Sigmoid colon (tissue), 7 donors: ENCODE data around the gene ARHGEF35. TPM values are rescaled to one million over a fixed set of nuclear protein-coding genes. Genes with fewer than 3 reads are reported as not detected.
A peak's percentile ranks its signal among the peaks of the same experiment; 100 is the strongest.
"Not testable (repeated sequence)": the region's sequence is repeated elsewhere in the genome, so short reads cannot be mapped to it uniquely, and the experiment has no call there.

Source experiments
- DNase-seq: peaks from one replicate; pipeline ENCODE4 v3.0.0-alpha.2; 2019
- H3K27ac ChIP-seq, 4 donors: fragments of 200-600 bp; sonication (generic); one replicate each; pipeline ENCODE4 v1.5.1; 2016 to 2019; ENCODE audit warnings: mild to moderate bottlenecking in 1 of 4
- H3K27me3 ChIP-seq, 3 donors: fragments of 200-600 bp; sonication (generic); one replicate each; pipeline ENCODE4 v1.5.1; 2019; ENCODE audit warnings: mild to moderate bottlenecking in 1 of 3
- H3K36me3 ChIP-seq, 4 donors: fragments of 200-600 bp; sonication (generic); one replicate each; pipeline ENCODE4 v1.5.1; 2016 to 2019
- H3K4me1 ChIP-seq, 4 donors: fragments of 200-600 bp; sonication (generic); one replicate each; pipeline ENCODE4 v1.5.1; 2017 to 2019
- H3K4me3 ChIP-seq, 4 donors: fragments of 200-600 bp; sonication (generic); one replicate each; pipeline ENCODE4 v1.5.1; 2017 to 2019; ENCODE audit warnings: mild to moderate bottlenecking in 2 of 4, moderate library complexity in 1 of 4
- H3K9me3 ChIP-seq, 4 donors: fragments of 200-600 bp in 3 of 4; sonication (generic) in 3 of 4; one replicate each; pipeline versions ENCODE4 v1.5.1 to v1.6.1; 2013 to 2019
- EP300 ChIP-seq, 4 donors: sonication (generic); formaldehyde crosslinking; IDR thresholded peaks; one replicate each; pipeline ENCODE4 v1.6.1; 2017; ENCODE audit warnings: antibody characterized with exemption in 4 of 4
- POLR2A ChIP-seq, 2 donors: fragments of 450-650 bp; IDR thresholded peaks; one replicate each; pipeline ENCODE4 v1.6.1; 2016; ENCODE audit warnings: antibody characterized with exemption in 2 of 2, mild to moderate bottlenecking in 2 of 2, moderate library complexity in 2 of 2
- POLR2AphosphoS5 ChIP-seq, 4 donors: sonication (generic); formaldehyde crosslinking; IDR thresholded peaks; one replicate each; pipeline ENCODE4 v1.6.1; 2017; ENCODE audit warnings: antibody characterized with exemption in 4 of 4
- WGBS, 2 donors: extraction: QIAGEN DNeasy Blood & Tissue Kit; methylation state at CpG; one replicate each; pipeline ENCODE4 v1.1.7; 2013; 5-methylcytosine and 5-hydroxymethylcytosine counted together
- intact Hi-C: fragments of 100-400 bp; cut with DNase I; formaldehyde crosslinking; loops from one replicate; pipeline ENCODE4 v1.15.1; 2023
- polyA plus RNA-seq, 3 donors: library from polyadenylated mRNA; stranded (reverse); fragments of 200-250 nt; gene quantifications; one replicate each; pipeline ENCODE4 v1.2.3, GENCODE V29; 2013
- total RNA-seq, 4 donors: library from RNA; depleted of rRNA; stranded (reverse); fragments of >200 nt; gene quantifications; one replicate each; pipeline ENCODE4 v1.1.0, GENCODE V29; 2016
- TF ChIP-seq, protein P1 (sequence below), 4 experiments: fragments of 450-650 bp in 3 of 4; fragments of 200-600 bp in 1 of 4; IDR thresholded peaks; one replicate each; pipeline ENCODE4 v1.5.1; 2016 to 2019; ENCODE audit warnings: antibody characterized with exemption in 4 of 4, mild to moderate bottlenecking in 3 of 4, moderate library complexity in 2 of 4
- donor health status: healthy with polysubstance abuse.
- donor health status: Bipolar disorder and iron deficiency.
- donor health status: healthy.

Gene ARHGEF35
- total and polyA plus RNA-seq, 7 donors = 0.54 to 60.6 (median 2.9) TPM

DNA sequence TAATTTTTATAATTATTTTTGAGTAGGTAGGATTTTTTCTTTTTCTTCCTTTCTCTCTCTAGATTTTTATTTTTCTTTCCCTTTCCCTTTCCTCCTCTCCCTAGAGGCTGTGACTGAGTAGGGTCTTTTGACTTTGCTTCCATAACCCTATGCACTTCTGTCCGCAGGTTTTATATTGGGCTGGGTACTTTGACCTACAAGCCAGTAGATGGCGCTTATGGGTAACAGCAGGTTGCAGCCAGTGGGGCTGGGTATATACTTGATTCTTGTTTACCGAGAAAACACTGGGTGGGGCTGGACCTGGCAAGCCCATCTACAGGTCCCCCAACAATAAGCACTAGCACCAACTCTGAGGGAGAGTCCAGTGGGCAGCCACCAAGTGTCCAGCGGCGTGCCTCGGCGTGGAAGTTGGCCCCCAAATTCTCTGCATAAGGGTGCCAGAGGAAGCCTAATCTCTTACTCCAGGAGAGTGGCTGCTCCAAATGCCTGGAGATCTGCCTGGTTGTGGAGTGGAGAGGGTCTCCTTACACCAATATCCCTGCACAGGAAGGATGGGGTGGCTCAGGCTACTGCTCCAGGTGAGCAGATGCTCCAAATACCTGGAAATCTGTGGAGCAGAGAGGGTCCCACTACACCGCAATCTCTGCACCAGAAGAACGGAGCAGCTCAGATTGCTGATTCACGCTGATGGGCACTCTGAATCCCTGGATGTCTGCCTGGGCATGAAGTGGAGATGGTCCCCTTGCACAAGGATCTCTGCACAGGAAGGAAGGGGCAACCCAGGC lies 17.1 kb downstream of the ARHGEF35 start:
- TF ChIP-seq, protein P1, sequence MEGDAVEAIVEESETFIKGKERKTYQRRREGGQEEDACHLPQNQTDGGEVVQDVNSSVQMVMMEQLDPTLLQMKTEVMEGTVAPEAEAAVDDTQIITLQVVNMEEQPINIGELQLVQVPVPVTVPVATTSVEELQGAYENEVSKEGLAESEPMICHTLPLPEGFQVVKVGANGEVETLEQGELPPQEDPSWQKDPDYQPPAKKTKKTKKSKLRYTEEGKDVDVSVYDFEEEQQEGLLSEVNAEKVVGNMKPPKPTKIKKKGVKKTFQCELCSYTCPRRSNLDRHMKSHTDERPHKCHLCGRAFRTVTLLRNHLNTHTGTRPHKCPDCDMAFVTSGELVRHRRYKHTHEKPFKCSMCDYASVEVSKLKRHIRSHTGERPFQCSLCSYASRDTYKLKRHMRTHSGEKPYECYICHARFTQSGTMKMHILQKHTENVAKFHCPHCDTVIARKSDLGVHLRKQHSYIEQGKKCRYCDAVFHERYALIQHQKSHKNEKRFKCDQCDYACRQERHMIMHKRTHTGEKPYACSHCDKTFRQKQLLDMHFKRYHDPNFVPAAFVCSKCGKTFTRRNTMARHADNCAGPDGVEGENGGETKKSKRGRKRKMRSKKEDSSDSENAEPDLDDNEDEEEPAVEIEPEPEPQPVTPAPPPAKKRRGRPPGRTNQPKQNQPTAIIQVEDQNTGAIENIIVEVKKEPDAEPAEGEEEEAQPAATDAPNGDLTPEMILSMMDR (IDR thresholded peaks at IDR 0.05) = peak in 3 of 4 experiments; percentile 22 to 36 (median 24)
- DNase-seq, H3K27ac ChIP-seq, H3K27me3 ChIP-seq, H3K9me3 ChIP-seq, H3K36me3 ChIP-seq, intact Hi-C loops, H3K4me1 ChIP-seq, H3K4me3 ChIP-seq: not testable (repeated sequence)
- WGBS, 2 donors = 55 to 58% methylated on average over 10 of the region's 10 CpGs

DNA sequence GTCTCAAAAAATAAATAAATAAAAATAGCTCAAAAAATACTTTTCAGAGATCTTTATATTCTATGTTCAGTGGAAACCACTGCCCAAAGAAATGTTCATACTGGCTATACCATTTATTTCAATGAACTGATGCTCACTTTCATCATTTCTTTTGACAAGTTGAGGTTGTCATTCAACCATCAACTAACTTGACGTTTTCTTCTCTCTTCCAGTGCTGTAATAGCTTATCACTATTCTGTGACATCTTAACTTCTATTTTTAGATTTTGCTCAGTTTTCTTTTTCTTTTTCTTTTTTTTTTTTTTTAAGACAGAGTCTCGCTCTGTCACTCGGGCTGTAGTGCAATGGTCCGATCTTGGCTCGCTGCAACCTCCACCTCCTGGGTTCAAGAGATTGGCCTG lies 21.0 kb downstream of the ARHGEF35 start:
- 93 to 94% methylated on average over 5 of the region's 5 CpGs for WGBS, 2 donors
- Histone ChIP-seq H3K9me3 (no peaks in the 10 kb centered on the region), H3K4me3 (no peak overlapping the region), H3K27ac (no peak overlapping the region), H3K27me3 (no peaks in the 10 kb centered on the region), H3K4me1 (no peaks in the 10 kb centered on the region), H3K36me3 (no peaks in the 10 kb centered on the region)
- intact Hi-C loops = no loop called here
- DNase-seq = no peak
- TF ChIP-seq, protein P1 (IDR thresholded peaks at IDR 0.05) = no peak
- TF ChIP-seq POLR2AphosphoS5 (IDR thresholded peaks at IDR 0.05) (no peak), POLR2A (IDR thresholded peaks at IDR 0.05) (no peak), EP300 (IDR thresholded peaks at IDR 0.05) (no peak)

DNA sequence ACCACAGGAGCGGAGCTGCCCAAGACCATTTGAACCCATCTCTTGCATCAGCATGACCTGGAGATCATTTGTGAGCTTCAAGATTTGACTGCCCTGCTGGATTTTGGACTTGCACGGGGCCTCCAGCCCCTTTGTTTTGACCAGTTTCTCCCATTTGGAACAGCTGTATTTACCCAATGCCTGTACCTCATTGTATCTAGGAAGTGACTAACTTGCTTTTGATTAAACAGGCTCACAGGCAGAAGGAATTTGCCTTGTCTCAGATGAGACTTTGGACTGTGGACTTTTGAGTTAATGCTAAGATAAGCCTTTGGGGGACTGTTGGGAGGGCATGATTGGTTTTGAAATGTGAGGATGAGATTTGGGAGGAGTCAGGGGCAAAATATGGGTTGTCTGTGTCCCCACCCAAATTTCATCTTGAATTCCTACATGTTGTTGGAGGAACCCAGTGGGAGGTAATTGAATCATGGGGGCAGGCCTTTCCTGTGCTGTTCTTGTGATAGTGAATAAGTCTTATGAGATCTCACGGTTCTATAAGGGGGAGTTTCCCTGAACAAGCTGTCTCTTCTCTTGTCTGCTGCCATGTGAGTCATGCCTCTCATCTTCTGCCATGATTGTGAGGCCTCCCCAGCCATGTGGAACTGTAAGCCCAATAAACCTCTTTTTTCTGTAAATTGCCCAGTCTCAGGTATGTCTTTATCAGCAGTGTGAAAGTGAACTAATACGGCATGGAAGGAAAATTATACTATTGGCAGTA lies 23.9 kb downstream of the ARHGEF35 start:
- not testable (repeated sequence) for H3K36me3 ChIP-seq

DNA sequence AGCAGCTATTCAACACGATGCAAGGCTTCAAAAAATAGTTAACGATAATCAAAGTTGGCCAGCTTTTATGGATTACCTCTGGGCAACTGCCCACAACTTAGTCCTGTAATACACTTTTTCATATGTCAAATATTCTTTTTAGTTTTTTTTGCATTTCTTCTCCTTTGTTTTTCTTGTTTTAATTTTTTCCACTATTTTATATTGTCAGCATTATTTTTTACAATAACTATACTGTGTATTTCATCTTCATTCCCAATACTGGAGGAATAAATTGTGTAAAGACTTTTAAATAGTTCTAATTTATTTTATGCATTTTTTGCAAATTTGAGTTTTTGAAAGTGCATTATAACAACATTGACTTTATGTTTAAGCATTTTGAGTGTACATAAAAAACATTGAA lies 30.8 kb downstream of the ARHGEF35 start:
- no peaks in the 10 kb centered on the region for H3K36me3 ChIP-seq
- TF ChIP-seq EP300 (IDR thresholded peaks at IDR 0.05) = no peak
- TF ChIP-seq, protein P1 (IDR thresholded peaks at IDR 0.05) = no peak
- no peak for TF ChIP-seq POLR2A (IDR thresholded peaks at IDR 0.05)
- TF ChIP-seq POLR2AphosphoS5 (IDR thresholded peaks at IDR 0.05) = no peak
- WGBS, 2 donors = 84 to 87% methylated on average over 2 of the region's 2 CpGs
- H3K27ac ChIP-seq = no peak overlapping the region
- no peaks in the 10 kb centered on the region for H3K4me1 ChIP-seq
- no peak overlapping the region for H3K4me3 ChIP-seq
- no peaks in the 10 kb centered on the region for H3K27me3 ChIP-seq
- intact Hi-C loops = no loop called here
- no peak for DNase-seq
- no peaks in the 10 kb centered on the region for H3K9me3 ChIP-seq

More for the DNA sequence above, 23.9 kb downstream of the ARHGEF35 start:
- H3K4me3 ChIP-seq, H3K4me1 ChIP-seq, H3K9me3 ChIP-seq, H3K27me3 ChIP-seq, DNase-seq, H3K27ac ChIP-seq, intact Hi-C loops: not testable (repeated sequence)
- 74 to 84% methylated on average over 4 of the region's 4 CpGs for whole genome bisulfite sequencing, 2 donors

DNA sequence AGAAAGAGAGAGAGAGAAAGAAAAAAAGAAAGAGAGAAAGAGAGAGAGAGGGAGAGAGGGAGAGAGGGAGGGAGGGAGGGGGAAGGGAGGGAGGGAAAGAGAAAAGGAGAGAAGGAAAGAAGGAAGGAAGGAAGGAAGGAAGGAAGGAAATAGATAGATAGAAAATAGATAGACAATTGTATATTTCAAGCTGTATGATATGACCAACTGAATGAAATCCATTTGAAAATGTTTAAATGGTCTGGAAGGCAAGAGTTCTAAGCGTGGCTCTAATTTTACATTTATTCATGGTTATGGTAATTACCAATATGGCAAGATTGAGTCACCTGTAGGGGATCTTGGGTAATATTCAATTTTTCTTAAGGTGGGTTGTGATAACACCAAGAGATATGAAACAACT lies 36.8 kb downstream of the ARHGEF35 start:
- no peaks in the 10 kb centered on the region for H3K36me3 ChIP-seq
- 85 to 98% methylated on average over 1 of the region's 1 CpG for WGBS, 2 donors

More for the DNA sequence above, 36.8 kb downstream of the ARHGEF35 start:
- Histone ChIP-seq H3K27ac (no peak overlapping the region), H3K27me3 (no peaks in the 10 kb centered on the region), H3K4me3 (no peak overlapping the region), H3K9me3 (no peaks in the 10 kb centered on the region), H3K4me1 (no peaks in the 10 kb centered on the region)
- no peak for TF ChIP-seq POLR2A (IDR thresholded peaks at IDR 0.05)
- TF ChIP-seq POLR2AphosphoS5 (IDR thresholded peaks at IDR 0.05) = no peak
- TF ChIP-seq EP300 (IDR thresholded peaks at IDR 0.05) = no peak
- TF ChIP-seq, protein P1 (IDR thresholded peaks at IDR 0.05) = no peak
- intact Hi-C loops = no loop called here
- no peak for DNase-seq
